Measurements from ENCODE around the gene PRSS35.
"Not testable (repeated sequence)": the region's sequence is repeated elsewhere in the genome, so short reads cannot be mapped to it uniquely, and the experiment has no call there.

PRSS35 gene

GRCh38 chr6:83514466-83514865 is 2.1 kb downstream of the PRSS35 start:
- DNase-seq (ENCODE audit: low read depth), result no peak

GRCh38 chr6:83514866-83515466 is 2.6 kb downstream of the PRSS35 start:
- no peak for DNase-seq (ENCODE audit: low read depth)
- H3K4me3 ChIP-seq (ENCODE audit: low read depth, low read length), result no peak overlapping the region

More at GRCh38 chr6:83514466-83514865, 2.1 kb downstream of the PRSS35 start:
- H3K4me3 ChIP-seq (ENCODE audit: low read depth, low read length), result no peak overlapping the region

GRCh38 chr6:83517500-83517899 is 5.2 kb downstream of the PRSS35 start:
- no peak for DNase-seq (ENCODE audit: low read depth)
- H3K4me3 ChIP-seq (ENCODE audit: low read depth, low read length), result no peak overlapping the region

- no peak for DNase-seq (ENCODE audit: low read depth)
- H3K4me3 ChIP-seq (ENCODE audit: low read depth, low read length), result no peak overlapping the region
Observed at GRCh38 chr6:83518816-83519480, 6.6 kb downstream of the PRSS35 start.

GRCh38 chr6:83536034-83536646 is 23.8 kb downstream of the PRSS35 start:
- DNase-seq (ENCODE audit: low read depth), result no peak
- no peak overlapping the region for H3K4me3 ChIP-seq (ENCODE audit: low read depth, low read length)

GRCh38 chr6:83536647-83537589 is 24.6 kb downstream of the PRSS35 start:
- H3K4me3 ChIP-seq (ENCODE audit: low read depth, low read length), result no peak overlapping the region
- DNase-seq (ENCODE audit: low read depth), result no peak

GRCh38 chr6:83539678-83540077 is 27.3 kb downstream of the PRSS35 start:
- DNase-seq (ENCODE audit: low read depth), result no peak
- no peak overlapping the region for H3K4me3 ChIP-seq (ENCODE audit: low read depth, low read length)

GRCh38 chr6:83546636-83547035 is 34.3 kb downstream of the PRSS35 start:
- DNase-seq (ENCODE audit: low read depth), result no peak
- no peak overlapping the region for H3K4me3 ChIP-seq (ENCODE audit: low read depth, low read length)

- H3K4me3 ChIP-seq (ENCODE audit: low read depth, low read length); DNase-seq (ENCODE audit: low read depth): not testable (repeated sequence)
Observed at GRCh38 chr6:83550482-83550881, 38.1 kb downstream of the PRSS35 start.

GRCh38 chr6:83551748-83552147 is 39.4 kb downstream of the PRSS35 start:
- not testable (repeated sequence) for H3K4me3 ChIP-seq (ENCODE audit: low read depth, low read length); DNase-seq (ENCODE audit: low read depth)

GRCh38 chr6:83556871-83557270 is 44.5 kb downstream of the PRSS35 start:
- H3K4me3 ChIP-seq (ENCODE audit: low read depth, low read length), result no peak overlapping the region
- DNase-seq (ENCODE audit: low read depth), result no peak

GRCh38 chr6:83558975-83559374 is 46.6 kb downstream of the PRSS35 start:
- no peak overlapping the region for H3K4me3 ChIP-seq (ENCODE audit: low read depth, low read length)
- DNase-seq (ENCODE audit: low read depth), result no peak

- H3K4me3 ChIP-seq (ENCODE audit: low read depth, low read length); DNase-seq (ENCODE audit: low read depth): not testable (repeated sequence)
Observed at GRCh38 chr6:83571663-83572185, 59.4 kb downstream of the PRSS35 start.

- DNase-seq (ENCODE audit: low read depth), result no peak
Observed at GRCh38 chr6:83574783-83575182, 62.4 kb downstream of the PRSS35 start.

More at GRCh38 chr6:83574783-83575182, 62.4 kb downstream of the PRSS35 start:
- H3K4me3 ChIP-seq (ENCODE audit: low read depth, low read length), result no peak overlapping the region
